ENCODE data around the gene RAP2C. TPM values are rescaled to one million over a fixed set of nuclear protein-coding genes. Genes with fewer than 3 reads are reported as not detected.

Gene RAP2C
- total RNA-seq = 10 to 100 TPM; 10.8 to 11.5 TPM

GRCh38 chrX:132219343-132219768 lies at the start of gene RAP2C:
Gene RAP2C, minus strand, starts transcription at chrX:132219447. Its CDS starts 2,179 bp downstream, at chrX:132217268.
- Histone ChIP-seq H3K27me3 (no peaks in the 10 kb centered on the region), H3K9me3 (no peaks in the 10 kb centered on the region), H3K4me1 (peaks cover 0 to 13% of the 10 kb centered on the region in 2 donors), H3K27ac (peak within 1 kb of the TSS; percentile 91 to 93), H3K36me3 (no peaks in the 10 kb centered on the region), H3K4me3 (peak within 1 kb of the TSS; percentile 74 to 76)
- DNase-seq (ENCODE audit: low spot score) = peak; percentile 80
- peak in 1 of 2 donors; percentile 72 for TF ChIP-seq CTCF (IDR thresholded peaks at IDR 0.05)

- H3K36me3 ChIP-seq = no peaks in the 10 kb centered on the region
- H3K27ac ChIP-seq = no peak overlapping the region
- DNase-seq (ENCODE audit: low spot score) = no peak
- no peaks in the 10 kb centered on the region for H3K9me3 ChIP-seq
- no peak for TF ChIP-seq CTCF (IDR thresholded peaks at IDR 0.05)
- no peaks in the 10 kb centered on the region for H3K4me1 ChIP-seq
- no peaks in the 10 kb centered on the region for H3K27me3 ChIP-seq
- no peak overlapping the region for H3K4me3 ChIP-seq
These were observed 48.1 kb upstream of the RAP2C start for GRCh38 chrX:132267392-132267791.

- no peaks in the 10 kb centered on the region for H3K4me1 ChIP-seq
- TF ChIP-seq CTCF (IDR thresholded peaks at IDR 0.05) = no peak
- no peak overlapping the region for H3K27ac ChIP-seq
- H3K36me3 ChIP-seq = no peaks in the 10 kb centered on the region
- H3K27me3 ChIP-seq = no peaks in the 10 kb centered on the region
- DNase-seq (ENCODE audit: low spot score) = no peak
- H3K9me3 ChIP-seq = no peaks in the 10 kb centered on the region
- no peak overlapping the region for H3K4me3 ChIP-seq
These were observed 47.5 kb upstream of the RAP2C start for GRCh38 chrX:132266583-132267355.

GRCh38 chrX:132263127-132263526 lies 43.9 kb upstream of the RAP2C start:
- no peak for DNase-seq (ENCODE audit: low spot score)
- Histone ChIP-seq H3K4me3 (no peak overlapping the region), H3K27me3 (no peaks in the 10 kb centered on the region), H3K27ac (no peak overlapping the region), H3K9me3 (no peaks in the 10 kb centered on the region), H3K36me3 (no peaks in the 10 kb centered on the region), H3K4me1 (no peaks in the 10 kb centered on the region)
- no peak for TF ChIP-seq CTCF (IDR thresholded peaks at IDR 0.05)

- no peaks in the 10 kb centered on the region for H3K4me1 ChIP-seq
- no peak overlapping the region for H3K4me3 ChIP-seq
- no peaks in the 10 kb centered on the region for H3K27me3 ChIP-seq
- no peaks in the 10 kb centered on the region for H3K9me3 ChIP-seq
- no peak for DNase-seq (ENCODE audit: low spot score)
- no peak overlapping the region for H3K27ac ChIP-seq
- no peak for TF ChIP-seq CTCF (IDR thresholded peaks at IDR 0.05)
- no peaks in the 10 kb centered on the region for H3K36me3 ChIP-seq
These were observed 39.3 kb upstream of the RAP2C start for GRCh38 chrX:132258509-132258908.

Measured in right atrium auricular region (tissue), 2 donors.